ENCODE data around the gene SLC25A6.
A peak's percentile ranks its signal among the peaks of the same experiment; 100 is the strongest.
"Not testable (repeated sequence)": the region's sequence is repeated elsewhere in the genome, so short reads cannot be mapped to it uniquely, and the experiment has no call there.

SLC25A6 gene

DNA sequence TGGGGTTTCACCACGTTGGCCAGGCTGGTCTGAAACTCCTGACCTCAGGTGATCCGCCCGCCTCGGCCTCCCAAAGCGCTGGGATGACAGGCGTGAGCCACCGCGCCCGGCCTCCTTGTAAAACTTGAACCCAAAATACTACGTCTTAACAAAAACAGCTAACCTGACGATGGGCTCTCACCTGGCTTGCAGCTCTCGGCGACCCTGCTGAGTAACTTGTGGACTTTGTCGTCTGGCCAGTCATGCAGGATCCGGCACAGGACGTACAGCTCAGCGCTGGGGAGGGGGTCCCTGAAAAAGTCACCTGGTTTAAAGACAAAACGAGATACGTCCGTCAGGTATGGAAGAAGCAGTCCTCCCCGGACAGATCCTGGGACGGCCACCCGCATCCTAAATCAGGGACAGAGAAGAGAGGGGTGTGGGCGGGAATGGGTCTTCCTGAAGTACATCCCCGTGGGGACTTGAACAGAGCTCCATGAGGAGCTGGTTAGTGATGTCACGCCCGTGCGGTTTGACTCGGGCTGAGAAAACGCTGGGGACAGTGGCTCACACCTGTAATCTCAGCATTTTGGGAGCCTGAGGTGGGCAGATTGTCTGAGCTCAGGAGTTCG lies 20.7 kb upstream of the SLC25A6 start:
- DNase-seq (ENCODE audit: low read depth) = no peak

- no peak for DNase-seq (ENCODE audit: low read depth)
These were observed 19.4 kb upstream of the SLC25A6 start for GRCh38 chrX:1411326-1411725.

- DNase-seq (ENCODE audit: low read depth) = no peak
These were observed 15.1 kb upstream of the SLC25A6 start for GRCh38 chrX:1407035-1407434.

DNA sequence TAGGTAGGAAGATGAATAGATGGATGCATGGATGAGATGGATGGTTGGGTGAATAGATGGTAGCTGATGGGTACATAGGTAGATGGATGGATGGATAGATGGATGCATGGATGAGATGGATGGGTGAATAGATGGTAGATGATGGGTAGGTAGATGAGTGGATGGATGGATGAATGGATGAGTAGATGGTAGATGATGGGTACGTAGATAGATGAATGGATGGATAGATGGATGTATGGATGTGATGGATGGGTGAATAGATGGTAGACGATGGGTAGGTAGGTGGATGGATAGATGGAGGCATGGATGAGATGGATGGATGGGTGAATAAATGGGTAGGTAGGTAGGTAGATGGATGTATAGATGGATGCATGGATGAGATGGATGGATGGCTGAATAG lies 13.9 kb upstream of the SLC25A6 start:
- not testable (repeated sequence) for DNase-seq (ENCODE audit: low read depth)

GRCh38 chrX:1403867-1404266 lies 12.0 kb upstream of the SLC25A6 start:
- DNase-seq (ENCODE audit: low read depth) = not testable (repeated sequence)

GRCh38 chrX:1403228-1403627 lies 11.3 kb upstream of the SLC25A6 start:
- no peak for DNase-seq (ENCODE audit: low read depth)

DNA sequence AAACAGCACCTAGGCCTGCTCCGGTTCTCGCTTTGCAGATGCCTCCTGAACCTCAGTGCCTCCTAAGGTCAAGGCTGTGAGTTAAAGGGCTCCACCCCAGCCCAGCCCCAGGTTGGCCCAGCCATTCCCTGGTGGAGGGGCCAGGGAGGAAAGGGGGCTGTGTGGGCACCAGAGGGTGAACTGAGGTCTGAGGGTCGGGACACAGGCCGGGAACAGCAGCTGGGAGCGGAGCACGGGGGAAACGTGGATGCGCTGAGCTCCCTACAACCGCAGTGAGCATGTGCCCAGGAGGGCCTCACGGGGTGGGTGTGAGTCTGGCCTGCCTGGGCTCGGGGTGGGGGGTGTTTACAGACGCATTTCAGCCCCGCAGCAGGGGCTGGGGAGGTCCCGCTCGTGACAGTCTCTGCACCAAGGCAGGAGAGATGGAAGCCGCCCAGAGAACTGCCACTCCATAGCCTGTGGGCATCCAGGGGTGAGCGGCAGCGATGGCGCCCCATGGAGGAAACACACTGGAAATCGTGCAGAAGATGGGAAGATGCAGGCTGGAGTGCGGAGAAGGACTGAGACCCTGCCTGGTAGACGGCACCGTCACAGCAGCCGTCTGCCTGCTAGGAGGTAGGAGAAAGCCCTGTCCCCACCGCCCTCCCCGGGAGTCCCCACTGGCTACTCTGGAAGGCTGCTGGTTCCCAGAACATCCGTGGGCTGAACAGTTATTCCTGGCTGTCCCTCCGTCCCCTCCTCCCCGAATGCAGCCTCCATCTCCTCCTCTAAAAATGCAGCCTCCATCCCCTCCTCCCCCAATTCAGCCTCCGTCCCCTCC lies 9.9 kb upstream of the SLC25A6 start:
- DNase-seq (ENCODE audit: low read depth) = no peak

DNA sequence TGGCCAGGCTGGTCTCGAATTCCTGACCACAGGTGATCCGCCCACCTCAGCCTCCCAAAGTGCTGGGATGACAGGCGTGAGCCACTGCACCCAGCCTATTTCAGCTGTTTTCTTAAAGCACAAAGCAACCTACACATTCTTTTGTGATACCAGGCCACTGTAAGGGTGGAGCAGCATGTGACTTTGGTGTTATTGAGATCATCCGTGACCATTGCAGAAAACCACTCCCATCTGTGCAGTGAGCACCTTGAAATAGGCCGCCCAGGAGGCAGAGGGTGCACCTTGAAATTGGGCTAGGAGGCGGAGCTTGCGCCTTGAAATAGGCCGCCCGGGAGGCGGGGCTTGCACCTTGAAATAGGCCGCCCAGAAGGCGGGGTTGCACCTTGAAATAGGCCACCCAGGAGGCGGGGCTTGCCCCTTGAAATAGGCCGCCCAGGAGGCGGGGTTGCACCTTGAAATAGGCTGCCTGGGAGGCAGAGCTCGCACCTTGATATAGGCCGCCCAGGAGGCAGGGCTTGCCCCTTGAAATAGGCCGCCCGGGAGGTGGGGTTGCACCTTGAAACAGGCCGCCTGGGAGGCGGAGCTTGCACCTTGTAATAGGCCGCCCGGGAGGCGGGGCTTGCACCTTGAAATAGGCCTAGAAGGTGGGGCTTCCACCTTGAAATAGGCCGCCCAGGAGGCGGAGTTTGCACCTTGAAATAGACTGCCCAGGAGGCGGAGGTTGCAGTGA lies 9.0 kb upstream of the SLC25A6 start:
- DNase-seq (ENCODE audit: low read depth) = no peak

GRCh38 chrX:1400049-1400448 lies 8.1 kb upstream of the SLC25A6 start:
- DNase-seq (ENCODE audit: low read depth) = no peak

GRCh38 chrX:1398431-1399340 lies 6.8 kb upstream of the SLC25A6 start:
- DNase-seq (ENCODE audit: low read depth) = no peak

DNA sequence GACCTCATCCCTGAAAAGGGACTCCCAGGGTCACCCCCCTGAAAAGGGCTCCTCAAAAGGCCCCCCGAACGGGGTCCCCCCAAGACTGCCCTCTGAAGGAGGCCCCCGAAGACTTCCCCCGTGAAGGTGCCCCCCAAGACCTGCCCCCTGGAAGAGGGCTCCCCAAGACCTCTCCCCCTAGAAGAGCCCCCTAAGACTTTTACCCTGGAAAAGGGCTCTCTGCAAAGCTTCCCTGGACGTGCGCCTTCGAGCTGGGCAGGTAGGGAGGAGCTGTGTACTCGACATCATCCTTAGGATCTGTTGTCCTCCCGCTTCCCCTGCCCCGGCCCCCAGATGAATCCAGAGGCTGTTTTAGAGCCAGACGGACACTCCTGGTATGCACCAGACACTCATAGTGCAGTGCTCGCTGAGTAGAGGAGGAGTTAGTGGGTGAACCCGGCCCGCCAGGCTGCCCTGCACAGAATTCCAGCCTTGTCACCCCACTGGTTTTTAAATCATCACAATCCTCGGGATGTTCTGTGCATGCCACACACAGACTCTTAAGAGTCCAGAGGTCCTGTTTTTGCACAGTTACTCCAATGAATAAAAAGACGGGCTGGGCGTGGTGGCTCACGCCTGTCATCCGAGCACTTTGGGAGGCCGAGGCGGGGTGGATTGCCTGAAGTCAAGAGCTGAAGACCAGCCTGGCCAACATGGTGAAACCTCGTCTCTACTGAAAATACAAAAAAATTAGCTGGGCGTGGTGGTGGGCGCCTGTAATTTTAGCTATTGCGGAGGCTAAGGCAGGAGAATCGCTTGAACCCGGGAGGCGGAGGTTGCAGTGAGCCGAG lies 5.7 kb upstream of the SLC25A6 start:
- no peak for DNase-seq (ENCODE audit: low read depth)

- DNase-seq (ENCODE audit: low read depth) = no peak
These were observed 5.1 kb upstream of the SLC25A6 start for GRCh38 chrX:1397001-1397400.

GRCh38 chrX:1395646-1396216 lies 3.8 kb upstream of the SLC25A6 start:
- DNase-seq (ENCODE audit: low read depth) = no peak

DNA sequence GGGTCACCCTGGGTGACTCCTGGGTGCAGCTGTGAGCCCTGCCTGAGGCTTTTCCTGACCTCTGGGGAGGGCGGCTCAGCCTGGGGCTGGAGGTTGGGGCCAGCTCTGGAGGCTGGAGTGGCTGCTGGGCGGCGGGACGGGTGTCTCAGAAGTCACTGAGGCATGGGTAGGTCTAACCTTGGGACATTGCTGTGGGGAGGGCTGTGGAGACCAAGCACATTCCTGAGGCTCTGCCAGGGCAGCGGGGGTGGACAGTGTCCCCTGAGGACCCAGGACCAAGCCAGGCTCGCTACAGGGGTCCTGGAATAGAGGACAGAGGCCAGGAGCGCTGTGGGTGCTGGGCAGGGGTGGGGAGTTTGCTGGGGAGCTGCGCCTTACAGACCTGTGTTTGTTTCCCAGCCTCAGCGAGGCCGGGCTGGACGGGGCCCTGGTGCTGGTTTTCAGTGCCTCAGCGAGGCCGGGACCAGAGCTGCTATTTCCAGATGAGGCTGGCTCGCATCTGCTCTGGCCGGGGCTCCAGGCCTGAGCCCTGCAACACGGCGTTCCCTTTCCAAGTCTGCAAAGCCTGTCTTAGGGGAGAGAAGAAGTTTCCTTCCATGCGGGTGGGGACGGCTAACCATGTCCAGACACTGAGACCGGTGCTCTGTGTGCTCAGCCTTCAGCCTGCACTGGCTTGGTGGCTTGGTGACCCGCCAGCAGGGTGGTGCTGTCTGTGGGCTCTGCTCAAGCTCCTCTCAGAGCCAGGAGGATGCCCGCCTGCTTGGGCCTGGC lies 3.0 kb upstream of the SLC25A6 start:
- DNase-seq (ENCODE audit: low read depth) = no peak

DNA sequence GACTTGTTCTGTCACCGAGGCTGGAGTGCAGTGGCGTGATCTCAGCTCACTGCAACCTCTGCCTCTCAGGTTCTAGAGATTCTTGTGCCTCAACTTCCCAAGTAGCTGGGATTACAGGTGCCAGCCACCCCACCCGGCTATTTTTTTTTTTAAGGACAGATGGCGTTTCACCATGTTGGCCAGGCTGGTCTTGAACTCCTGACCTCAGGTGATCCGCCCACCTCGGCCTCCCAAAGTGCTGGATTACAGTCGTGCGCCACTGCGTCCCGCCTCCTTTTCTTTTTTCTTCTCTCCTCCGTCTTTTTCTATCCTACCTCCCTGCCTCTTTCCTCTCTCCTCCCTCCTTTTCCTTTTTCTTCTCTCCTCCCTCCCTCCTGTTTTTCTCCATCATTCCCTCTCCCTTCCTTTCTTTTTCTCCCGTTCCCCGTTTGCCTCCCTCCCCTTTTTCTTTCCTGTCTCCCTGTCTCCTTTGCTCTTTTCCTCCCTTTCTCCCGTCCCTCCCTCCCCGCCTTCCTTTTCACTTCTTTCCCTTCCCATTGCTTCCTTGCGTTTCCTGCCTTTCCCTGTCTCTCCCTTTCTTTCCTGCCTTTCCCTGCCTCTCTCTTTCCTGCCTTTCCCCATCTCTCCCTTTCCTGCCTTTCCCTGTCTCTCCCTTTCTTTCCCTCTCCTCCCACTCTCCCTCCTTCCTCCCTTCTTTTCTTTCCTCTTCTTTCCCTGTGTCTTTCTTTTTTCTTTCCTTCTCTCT lies 2.1 kb upstream of the SLC25A6 start:
- no peak for DNase-seq (ENCODE audit: low read depth)

DNA sequence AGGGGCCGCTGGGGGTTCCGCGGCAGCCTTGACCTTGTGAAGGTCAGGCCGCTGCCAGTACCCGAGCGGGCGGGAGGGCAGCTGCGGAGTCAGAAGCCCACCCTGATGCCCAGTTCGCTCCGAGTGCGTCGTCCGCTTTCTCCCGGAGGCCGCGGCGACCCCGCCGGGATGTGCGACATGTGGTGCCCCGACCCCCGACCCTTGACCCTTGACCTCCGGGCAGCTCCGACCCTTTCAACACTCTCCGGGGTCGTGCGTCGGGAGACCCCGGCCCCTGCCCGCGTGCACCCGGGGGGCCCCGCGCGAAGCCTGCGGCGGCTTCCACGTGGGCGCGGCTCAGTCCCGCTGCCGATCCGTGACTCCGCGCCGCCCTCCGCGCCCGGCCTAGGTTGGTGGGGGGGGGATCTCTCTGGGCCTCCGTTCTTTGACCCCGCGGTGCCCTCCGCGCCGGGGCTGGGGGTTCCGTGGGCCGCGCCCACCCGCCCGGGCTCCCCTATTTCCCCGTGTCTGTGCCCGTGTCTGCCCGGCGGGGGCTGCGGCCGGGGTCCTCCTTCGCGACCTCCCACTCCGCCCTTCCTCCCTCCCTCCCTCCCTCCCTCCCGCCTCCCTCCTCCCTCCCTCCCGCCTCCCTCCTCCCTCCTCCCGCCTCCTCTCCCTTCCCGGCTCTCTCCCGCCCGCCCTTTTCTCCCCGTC lies 609 bp upstream of the SLC25A6 start:
- peak; percentile 37 for DNase-seq (ENCODE audit: low read depth)

DNA sequence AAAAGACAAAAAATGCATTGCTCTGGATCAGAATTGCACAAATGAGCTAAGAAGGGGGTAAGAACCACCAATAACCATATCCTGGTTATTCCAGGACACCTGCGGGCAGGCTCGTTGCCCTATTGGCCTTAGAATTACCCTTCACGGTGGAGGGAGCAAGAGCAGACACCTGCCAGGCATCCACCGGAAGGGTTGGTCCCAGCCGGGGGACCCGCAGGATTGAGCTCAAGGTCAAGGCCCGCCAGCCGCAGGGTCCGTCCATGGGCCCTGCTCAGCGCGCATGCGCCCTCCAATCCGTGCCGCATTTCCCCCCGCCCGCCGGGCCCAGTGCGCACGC lies 575 bp downstream of the SLC25A6 start:
- DNase-seq (ENCODE audit: low read depth) = peak; percentile 92

GRCh38 chrX:1390621-1391369 lies 1.1 kb downstream of the SLC25A6 start:
- DNase-seq (ENCODE audit: low read depth) = no peak

All from activated T-cell treated with anti-CD3 and anti-CD28 coated beads for 24 hours (primary cell).